Coronary artery (tissue), 2 donors: Measurements from ENCODE around the gene CHST12.
"Not testable (repeated sequence)": the region's sequence is repeated elsewhere in the genome, so short reads cannot be mapped to it uniquely, and the experiment has no call there.

Experiments used
- DNase-seq: peaks from one replicate; pipeline ENCODE4 v3.0.0-alpha.2; 2017; ENCODE audit warnings: low spot score
- H3K27ac ChIP-seq, 2 donors: fragments of 200-600 bp; sonication (generic); one replicate each; pipeline ENCODE4 v1.5.1; 2016 to 2019
- H3K4me3 ChIP-seq: fragments of 200-600 bp; sonication (generic); 2 replicates; pipeline ENCODE4 v1.5.1; 2016; ENCODE audit warnings: mild to moderate bottlenecking, moderate library complexity
- CTCF ChIP-seq: fragments of 200-600 bp; sonication (generic); IDR thresholded peaks from one replicate; pipeline ENCODE4 v1.5.1; 2019; ENCODE audit warnings: antibody characterized with exemption

Gene CHST12

GRCh38 chr7:2416063-2416462 is 12.7 kb downstream of the CHST12 start:
- H3K4me3 ChIP-seq: no peak overlapping the region
- no peak for TF ChIP-seq CTCF
- no peak overlapping the region for H3K27ac ChIP-seq
- DNase-seq: no peak

GRCh38 chr7:2416650-2417049 is 13.2 kb downstream of the CHST12 start:
- H3K27ac ChIP-seq: no peak overlapping the region
- no peak overlapping the region for H3K4me3 ChIP-seq
- no peak for DNase-seq
- no peak for TF ChIP-seq CTCF

GRCh38 chr7:2417178-2417577 is 13.8 kb downstream of the CHST12 start:
- H3K27ac ChIP-seq, DNase-seq, H3K4me3 ChIP-seq: not testable (repeated sequence)

- DNase-seq: no peak
- TF ChIP-seq CTCF: no peak
- no peak overlapping the region for H3K4me3 ChIP-seq
- peak overlapping the region in 1 of 2 donors; percentile 38 for H3K27ac ChIP-seq
Measured at GRCh38 chr7:2417981-2418481, 14.6 kb downstream of the CHST12 start.

- Histone ChIP-seq H3K4me3 (no peak overlapping the region), H3K27ac (no peak overlapping the region)
- no peak for DNase-seq
- no peak for TF ChIP-seq CTCF
Measured at GRCh38 chr7:2420216-2420933, 17.0 kb downstream of the CHST12 start.

GRCh38 chr7:2421943-2422310 is 18.5 kb downstream of the CHST12 start:
- H3K27ac ChIP-seq: no peak overlapping the region
- H3K4me3 ChIP-seq: no peak overlapping the region
- no peak for DNase-seq
- TF ChIP-seq CTCF: no peak

GRCh38 chr7:2425749-2426148 is 22.3 kb downstream of the CHST12 start:
- H3K4me3 ChIP-seq: no peak overlapping the region
- H3K27ac ChIP-seq: no peak overlapping the region
- TF ChIP-seq CTCF: no peak
- no peak for DNase-seq
